ENCODE results near the gene DSCAML1.

Gene DSCAML1, protein sequence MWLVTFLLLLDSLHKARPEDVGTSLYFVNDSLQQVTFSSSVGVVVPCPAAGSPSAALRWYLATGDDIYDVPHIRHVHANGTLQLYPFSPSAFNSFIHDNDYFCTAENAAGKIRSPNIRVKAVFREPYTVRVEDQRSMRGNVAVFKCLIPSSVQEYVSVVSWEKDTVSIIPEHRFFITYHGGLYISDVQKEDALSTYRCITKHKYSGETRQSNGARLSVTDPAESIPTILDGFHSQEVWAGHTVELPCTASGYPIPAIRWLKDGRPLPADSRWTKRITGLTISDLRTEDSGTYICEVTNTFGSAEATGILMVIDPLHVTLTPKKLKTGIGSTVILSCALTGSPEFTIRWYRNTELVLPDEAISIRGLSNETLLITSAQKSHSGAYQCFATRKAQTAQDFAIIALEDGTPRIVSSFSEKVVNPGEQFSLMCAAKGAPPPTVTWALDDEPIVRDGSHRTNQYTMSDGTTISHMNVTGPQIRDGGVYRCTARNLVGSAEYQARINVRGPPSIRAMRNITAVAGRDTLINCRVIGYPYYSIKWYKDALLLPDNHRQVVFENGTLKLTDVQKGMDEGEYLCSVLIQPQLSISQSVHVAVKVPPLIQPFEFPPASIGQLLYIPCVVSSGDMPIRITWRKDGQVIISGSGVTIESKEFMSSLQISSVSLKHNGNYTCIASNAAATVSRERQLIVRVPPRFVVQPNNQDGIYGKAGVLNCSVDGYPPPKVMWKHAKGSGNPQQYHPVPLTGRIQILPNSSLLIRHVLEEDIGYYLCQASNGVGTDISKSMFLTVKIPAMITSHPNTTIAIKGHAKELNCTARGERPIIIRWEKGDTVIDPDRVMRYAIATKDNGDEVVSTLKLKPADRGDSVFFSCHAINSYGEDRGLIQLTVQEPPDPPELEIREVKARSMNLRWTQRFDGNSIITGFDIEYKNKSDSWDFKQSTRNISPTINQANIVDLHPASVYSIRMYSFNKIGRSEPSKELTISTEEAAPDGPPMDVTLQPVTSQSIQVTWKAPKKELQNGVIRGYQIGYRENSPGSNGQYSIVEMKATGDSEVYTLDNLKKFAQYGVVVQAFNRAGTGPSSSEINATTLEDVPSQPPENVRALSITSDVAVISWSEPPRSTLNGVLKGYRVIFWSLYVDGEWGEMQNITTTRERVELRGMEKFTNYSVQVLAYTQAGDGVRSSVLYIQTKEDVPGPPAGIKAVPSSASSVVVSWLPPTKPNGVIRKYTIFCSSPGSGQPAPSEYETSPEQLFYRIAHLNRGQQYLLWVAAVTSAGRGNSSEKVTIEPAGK (N-terminal part only)

DNA sequence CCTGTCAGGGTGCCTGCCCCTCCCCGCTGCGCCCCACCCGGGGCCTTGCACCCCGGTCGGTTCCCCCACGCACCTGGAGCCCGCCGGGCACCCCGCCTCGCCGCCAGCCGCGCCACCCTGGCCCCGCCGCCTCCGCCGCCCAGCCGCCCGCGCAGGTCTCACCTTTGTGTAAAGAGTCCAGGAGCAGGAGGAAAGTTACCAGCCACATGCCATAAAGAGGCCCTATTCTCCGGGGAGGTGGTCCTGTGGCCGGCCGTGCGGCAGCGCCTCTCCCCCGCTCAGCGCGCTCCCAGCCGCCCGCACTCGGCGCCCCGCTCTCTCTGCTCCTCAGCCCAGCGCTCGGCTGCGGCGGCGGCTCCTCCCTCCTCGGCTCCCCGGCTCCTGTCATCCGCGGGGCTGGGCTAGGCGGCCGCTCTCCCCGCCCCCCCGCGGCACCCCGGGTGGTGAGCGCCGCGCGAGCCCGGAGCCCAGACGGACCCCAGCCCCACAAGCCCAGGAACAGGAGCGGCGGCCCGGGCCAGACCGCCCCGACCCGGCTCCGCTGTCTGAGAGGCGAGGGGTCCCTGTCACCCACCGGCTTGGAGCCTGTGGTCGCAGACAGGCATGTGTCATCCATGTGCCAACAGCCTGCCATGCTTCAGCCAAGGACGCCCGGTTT, at the start of gene DSCAML1:
Gene DSCAML1, minus strand, starts transcription at position 345 of the 658 bp plus-strand sequence. Its CDS starts 137 bp downstream, at position 208.
- no peak for DNase-seq (ENCODE audit: low spot score)

DNA sequence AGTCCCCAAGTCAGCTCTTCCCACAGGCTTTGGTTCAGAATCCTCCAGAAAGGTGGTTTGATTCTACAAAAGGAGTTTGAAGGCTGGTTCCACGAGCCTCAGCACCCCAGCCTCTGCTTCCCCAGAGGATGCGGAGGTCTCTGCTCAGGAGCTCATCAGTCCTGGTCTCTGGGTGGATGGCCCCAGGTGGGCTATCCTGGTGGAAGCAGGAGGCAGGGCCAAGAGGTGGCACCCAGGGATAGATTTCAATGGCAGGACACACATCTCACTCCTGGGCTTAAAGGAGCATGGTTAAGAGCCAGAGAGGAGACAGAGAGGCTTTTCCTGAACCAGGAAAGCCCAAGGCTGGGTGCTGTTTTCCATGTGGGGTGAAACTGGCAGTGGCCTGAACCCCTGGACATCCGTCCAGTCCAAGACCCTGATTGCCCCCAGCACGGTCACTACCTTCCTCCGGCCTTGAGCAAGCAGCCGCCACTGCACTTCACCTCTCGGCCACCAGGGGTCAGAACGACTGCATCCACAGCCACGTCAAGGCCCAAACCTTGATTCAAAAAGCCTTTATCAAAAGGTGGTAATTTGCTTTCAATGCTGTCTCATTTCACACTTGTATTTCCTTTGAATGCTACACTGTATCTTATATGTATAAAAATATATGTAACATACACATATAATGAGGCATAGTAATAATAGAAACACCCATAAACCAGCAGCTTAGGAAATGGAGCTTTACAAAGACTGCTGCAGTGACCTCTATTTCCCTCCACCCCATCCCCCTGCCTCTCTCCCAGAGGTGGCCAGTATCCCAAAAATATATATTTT, 46.9 kb upstream of the DSCAML1 start:
- DNase-seq (ENCODE audit: low spot score) = peak; percentile 62

DNA sequence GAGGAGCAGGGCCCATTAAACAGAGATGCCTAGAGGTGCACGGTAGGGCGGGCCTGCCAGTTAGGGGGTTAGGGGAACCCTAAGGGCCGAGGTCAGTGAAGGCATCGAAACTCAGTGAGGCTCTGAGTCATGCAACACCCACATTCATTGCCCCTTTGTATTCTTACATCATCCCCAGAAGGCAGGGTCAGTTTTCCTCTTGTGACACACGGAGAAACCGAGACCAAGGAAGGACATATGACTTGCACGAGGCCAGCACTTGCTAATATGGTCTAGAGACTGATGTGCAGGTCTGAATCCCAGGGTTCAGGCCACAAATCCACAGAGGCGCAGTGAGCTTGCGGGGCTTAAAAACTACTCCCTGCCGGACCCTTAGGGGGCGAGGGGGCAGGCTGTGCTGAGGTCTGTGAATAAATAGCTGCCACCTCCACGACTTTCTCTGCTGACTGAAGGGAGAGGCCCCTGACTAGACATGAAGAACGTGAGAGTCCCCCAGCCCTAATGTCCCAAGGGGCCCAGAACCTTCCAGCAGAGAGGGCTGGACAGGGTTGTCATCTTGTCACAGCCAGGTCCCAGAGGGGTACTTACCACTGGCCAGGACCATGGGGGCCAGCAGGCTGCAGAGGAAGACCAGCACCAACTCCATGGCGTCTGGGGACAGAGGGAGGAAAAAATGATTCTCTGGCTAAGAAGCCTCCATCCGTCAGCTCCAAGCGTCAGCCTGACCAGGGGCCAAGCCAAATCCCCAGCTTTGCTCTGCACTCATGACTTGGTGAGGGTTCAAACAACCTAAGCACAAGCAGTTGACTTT, 45.3 kb upstream of the DSCAML1 start:
- no peak for DNase-seq (ENCODE audit: low spot score)

DNA sequence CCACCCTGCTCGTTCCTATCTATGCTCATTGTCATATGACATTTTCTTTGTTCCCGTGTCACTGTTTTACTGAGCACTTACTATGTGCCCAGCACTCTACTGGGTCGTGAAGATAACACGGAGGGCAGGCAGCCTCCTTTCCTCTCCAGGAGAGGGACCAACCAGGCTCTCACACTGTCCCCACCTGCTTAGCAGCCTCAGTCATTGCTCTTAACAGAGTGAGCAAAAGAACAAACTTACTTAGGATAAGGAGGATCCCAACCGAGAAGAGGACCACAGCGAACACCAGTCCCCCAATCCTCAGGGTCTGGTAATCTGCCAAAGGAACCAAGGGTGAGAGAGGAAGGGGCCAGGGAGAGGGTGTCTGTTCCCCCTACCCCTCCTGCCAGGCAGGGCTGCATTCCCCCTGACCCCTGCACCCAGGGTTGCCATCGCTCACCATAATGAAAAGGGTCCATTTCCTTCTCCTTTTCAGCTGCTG, 44.6 kb upstream of the DSCAML1 start:
- DNase-seq (ENCODE audit: low spot score) = no peak

DNA sequence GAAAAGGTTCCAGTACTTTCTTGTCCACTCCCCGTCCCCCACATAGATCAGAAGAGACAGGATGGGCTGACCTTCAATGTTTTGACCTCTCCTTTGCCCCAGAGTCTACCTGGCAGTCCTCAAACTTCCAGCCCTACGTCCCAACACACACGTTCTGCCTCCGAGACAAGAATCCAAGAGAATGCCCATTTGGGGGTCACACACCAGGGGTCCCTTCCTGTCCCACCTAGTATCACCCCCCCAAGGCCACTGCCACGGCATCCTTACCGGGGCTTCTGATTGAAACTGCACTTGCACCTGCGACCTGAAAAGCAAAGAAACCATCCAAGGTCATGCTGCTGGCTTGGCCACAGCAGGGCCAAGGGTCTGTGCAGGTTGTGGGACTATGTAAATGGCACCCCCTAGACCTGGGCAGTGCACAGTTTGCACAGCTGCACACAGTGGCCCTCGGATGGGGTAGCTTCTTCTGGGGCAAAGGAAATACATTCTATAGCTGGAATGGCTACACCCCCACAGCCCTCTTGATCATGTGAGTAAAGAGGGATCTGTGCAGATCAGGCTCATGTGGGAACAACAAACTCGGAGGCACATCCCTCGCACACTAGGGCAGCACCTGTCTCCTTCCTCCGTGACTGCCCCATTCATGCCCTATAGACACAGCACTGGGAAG, 44.0 kb upstream of the DSCAML1 start:
- no peak for DNase-seq (ENCODE audit: low spot score)

DNA sequence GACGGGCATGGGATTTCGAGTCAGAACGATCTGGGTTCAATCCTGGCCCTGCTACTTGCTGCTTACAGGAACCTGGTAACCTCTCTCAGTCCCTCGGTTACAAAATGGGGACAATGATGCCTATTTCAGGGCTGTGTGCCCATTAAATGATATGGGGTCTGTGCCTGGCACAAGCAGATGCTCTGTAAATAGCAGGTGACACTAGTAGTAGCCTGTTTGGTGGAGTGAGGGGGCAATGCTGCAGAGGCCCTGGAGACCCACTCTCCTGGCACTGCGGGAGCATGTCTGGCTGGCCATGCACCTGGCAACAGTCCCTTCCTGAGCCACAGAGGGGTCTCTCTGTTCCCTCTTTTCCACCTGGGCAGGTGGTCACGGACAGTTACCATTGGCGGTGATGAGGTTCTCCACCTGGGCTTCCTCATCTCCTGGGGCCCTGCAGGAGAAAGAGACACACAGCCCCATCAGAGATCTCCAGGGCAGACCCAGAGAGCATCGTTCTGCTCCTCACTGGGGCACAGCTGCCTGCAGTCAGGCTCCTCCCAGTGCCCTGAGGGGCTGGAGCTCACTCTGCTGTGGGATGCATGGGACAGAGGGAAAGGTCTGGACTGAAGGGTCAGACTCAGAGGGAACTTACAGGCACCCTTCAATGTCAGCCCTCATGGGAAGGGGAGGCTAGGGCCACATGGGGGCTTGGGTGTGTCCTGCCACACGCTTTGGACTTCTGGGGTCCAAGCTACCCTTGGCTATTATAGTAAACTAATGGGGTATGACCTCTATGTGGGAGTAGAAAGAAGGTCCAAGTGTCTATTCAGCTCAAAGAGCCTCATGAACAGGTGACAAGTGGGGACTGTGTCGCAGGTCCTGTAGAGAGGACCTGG, 43.2 kb upstream of the DSCAML1 start:
- no peak for DNase-seq (ENCODE audit: low spot score)

DNA sequence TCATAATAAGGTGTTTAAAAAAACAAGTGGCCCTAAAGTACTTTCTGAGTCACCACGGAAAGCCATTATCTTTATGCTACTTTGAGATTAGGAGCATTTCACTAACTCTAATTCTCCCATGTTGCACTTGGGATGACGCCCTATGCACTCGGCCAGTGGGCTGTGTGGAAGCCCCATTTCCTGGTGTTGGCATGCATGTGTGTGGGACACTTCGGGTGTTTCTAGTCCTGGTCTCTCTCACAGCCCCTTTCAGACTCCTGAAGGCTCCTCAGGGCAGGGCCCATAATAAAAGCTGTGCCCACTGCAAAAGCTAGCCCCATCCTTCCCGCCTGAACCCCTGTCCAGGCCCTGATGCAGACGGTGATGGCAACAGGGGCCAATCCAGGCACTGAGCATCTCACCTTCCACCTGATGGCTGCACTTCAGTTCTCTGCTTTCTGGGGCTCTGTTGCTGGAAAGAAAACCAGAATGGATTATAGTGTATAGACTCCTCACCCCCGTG, 42.4 kb upstream of the DSCAML1 start:
- no peak for DNase-seq (ENCODE audit: low spot score)

DNA sequence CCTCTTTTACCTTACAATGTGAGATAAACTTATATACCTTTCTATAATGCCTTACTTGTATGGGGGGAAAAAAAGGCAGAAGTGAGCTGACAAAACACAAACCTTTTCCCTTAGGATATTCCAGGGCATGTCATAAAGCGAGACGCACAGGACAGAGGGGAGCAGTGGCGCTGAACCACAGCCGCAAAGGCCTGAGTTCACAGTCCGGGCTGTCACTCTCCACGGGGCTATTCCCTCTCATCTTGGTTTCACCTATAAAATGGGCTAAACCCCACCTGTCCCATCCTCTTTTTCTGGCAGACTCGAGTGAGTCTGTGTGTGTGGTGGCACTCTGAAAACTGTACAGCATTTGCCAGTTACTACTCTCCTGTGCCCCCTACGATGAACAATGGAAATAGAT, 41.9 kb upstream of the DSCAML1 start:
- DNase-seq (ENCODE audit: low spot score) = no peak

DNA sequence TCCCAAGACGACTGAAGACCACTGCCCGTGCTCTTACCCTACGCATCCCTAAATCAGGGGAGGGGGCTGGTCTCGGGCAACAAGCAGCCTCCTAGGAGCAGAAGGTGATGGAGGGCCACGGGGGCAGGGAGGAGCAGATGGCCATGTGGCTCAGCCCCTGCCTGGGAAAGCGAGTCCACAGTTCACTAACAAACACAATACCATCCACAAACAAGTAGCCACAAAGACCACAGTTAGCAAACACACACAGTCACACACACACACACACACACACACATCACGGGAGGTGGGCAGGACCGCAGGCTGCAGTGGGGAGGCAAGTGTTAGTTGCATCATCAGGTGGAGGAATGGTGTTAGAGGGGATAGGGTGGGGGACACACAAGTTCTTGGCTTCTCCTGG, 40.8 kb upstream of the DSCAML1 start:
- no peak for DNase-seq (ENCODE audit: low spot score)

DNA sequence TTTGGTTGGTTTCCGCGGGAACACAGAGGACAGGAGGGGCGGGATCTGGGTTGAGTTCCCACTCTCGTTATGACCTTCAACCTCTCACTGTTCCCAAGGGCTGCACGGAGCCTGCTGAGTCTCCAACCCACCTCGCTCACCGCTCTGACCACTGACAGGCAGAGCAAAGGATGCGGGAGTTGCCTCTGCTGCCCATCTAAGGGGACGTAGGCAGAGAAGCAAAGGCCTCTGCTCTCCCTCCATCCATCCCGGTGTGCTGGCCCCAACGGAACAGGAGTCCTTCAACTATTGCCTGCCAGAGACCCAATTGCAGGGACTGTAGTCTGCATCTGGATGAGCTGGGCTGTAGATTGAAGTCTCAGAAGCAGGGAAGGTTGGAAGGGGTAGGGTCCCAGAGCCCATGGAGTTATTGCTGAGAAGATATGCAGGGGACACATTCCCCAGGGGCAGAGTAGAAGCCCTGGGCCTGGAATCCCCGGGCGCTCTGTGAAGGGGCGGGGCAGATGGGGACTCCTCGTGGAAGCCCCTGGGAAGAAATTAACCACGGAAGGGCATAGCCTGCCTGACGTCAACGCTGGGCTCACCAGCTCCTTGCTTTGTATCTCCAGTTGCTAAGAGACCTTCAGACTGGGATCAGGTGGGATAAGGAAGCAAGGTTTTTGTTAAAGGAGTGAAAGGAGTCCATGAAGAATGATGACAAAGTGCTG, 40.2 kb upstream of the DSCAML1 start:
- DNase-seq (ENCODE audit: low spot score) = no peak

DNA sequence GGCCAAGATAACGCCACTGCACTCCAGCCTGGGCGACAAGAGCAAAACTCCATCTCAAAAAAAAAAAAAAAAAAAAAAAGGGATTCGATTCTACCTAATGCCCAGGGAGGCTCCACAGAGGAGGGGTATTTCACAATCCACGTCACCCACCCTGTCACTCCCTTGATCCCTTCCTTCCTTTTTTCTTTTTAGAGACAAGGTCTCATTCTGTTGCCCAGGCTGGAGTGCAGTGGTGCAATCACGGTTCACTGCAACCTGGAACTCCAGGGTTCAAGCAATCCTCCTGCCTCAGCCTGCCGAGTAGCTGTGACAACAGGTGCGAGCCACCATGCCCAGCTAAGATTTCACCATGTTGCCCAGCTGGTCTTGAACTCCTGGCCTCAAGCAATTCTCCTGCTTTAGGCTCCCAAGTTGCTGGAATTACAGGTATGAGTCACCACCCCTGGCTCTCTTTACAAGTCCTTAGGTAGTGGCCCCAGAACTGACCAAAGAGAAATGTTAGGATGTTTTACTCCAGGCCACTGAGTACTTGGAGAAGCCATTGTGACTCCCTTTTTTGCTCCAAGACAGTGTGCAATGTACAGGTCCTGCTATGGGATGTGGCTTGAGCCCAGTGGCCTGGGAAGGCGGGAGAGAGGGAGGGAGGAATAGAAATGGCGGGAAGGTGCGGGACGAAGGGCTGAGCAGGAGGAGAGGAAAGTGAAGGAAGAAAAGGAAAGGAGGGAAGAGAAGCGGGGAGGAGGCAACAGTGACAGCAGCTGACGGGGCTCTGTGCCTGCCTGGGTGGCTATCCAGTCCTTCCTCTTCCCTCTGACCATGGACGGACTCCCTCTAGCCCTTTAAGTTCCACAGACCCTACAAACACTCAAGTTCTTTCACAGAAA, 39.3 kb upstream of the DSCAML1 start:
- DNase-seq (ENCODE audit: low spot score) = no peak

DNA sequence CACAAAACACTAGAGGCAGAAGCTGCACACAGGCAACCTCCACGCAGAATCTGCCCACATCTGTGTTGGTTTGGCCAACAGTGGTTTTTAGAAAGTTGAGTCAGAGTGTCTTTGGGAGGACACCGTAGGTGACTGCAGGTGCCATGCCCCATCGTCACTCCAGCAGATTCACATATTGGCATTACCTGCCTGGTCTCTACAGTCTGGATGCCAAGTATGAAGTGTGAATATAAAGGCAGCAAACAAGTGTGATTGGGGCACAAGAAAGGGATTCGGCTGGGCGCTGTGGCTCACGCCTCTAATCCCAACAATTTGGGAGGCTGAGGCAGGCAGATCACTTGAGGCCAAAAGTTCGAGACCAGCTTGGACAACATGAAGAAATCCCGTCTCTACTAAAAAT, 38.6 kb upstream of the DSCAML1 start:
- DNase-seq (ENCODE audit: low spot score) = no peak

DNA sequence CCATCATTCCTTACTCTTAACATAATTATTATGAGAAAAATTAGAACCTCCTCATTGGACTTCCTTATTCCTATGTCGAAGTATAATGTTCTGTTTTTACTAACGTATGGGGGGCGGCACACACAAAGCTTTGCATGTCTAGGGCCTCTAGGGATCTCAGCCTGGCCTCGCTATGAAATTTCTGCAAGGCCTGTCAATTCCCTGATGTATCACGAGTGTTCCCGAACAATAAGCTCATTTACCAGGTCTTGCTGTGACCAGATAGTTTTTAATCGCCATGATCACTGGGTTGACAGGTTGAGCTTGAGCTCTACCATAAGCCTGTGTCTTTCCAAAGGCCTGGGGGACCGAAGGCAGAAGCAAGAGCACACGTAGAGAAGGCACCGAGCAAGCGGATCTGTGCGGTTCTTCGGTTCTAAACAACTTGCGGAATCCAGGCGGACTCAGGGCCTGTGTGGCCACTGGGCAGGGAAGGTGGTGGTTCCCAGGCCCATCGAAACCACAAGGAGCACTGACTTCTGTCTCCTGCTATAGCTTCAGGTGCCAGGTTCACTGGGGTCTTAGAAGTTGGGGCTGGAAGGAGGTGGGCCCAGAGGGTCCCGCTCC, 37.9 kb upstream of the DSCAML1 start:
- DNase-seq (ENCODE audit: low spot score) = no peak

DNA sequence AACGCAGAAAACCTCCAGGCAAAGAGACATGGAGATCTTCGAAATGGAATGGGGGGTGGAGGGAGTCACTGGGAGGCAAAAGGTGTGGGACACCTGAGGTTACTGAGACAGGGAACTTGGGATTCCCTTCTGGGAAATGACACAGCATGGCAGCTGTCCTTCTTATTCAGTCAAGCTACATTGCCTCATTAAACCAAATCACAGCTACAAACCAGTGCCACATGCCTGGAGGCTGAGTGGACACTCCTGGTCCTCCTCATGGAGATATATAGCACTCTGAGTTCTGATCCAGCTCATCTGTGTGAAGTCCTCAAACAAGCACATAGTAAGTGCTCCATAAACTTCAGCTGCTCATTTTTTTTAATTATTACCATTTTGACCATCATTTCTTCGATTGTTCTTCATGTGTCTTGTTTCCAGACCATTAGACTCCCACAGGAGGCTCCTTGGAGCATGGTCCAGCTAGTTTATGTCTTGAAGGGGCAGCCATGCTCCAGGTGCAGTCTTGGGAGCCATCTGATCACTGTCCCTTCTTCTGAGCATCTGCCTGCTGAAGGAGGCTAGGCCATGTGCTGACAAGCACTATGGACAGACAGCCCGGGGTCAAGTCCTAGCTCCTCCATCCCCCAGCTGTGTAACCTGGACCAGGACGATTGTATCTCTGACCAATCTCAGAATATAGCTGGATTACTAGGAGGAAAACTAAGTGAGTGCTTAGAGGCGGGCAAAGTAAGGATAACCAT, 37.2 kb upstream of the DSCAML1 start:
- no peak for DNase-seq (ENCODE audit: low spot score)

DNA sequence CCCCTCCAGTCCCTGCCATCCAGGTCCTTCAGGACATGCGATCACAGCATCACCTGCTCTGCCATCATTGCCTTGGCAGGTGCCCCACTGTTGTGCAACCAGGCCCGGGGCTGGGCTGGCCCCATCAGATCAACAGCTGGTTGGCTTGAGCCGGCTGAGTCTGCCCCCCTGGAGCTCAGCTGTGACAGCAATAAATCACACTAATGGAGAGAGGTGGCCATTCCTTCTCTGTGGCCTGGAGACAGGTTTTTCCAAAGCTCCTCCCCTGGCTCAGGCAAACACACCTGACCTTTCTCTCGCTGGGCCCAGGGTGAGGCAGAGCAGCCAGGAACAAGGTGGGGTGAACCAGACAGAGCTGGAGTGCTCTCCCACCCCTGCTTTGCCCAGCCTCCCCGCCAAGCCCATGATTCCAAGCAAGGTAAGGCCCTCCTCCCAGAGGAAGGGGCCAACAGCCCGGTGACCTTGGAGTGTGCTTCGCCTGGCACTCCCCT, 36.4 kb upstream of the DSCAML1 start:
- peak; percentile 47 for DNase-seq (ENCODE audit: low spot score)

Measured in LoVo (cell line).